Measurements from ENCODE around the gene MRTO4. TPM values are rescaled to one million over a fixed set of nuclear protein-coding genes. Genes with fewer than 3 reads are reported as not detected.
A peak's percentile ranks its signal among the peaks of the same experiment; 100 is the strongest.

The MRTO4 gene
- total and polyA plus RNA-seq, 9 of the 15 experiments (the other 6 are each of a cell fraction or from before 2014, with no cell fraction given) = 62.0 to 173 (median 146) TPM

DNA sequence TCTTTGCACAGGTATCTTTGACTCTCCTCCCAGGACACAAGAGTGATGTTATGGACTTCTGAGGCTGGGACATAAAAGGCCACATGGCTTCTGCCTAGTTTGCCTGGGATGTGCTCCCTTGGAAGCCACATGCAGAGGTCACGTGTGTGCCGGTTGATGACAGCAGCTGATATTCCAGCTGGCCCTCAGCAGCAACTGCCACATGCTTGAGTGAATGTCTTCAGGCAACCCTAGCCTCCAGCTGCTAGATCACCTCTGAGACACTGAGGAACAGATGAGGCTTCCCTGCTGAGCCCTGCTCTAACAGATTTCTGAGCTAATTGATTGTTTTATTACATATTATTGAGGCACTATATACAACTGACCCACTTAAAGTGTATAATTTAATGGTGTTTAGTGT, 48.6 kb downstream of the MRTO4 start (continued):
- peak; percentile 93 for TF ChIP-seq MGA (IDR thresholded peaks at IDR 0.05)
- TF ChIP-seq SRSF3 (IDR thresholded peaks at IDR 0.05; ENCODE audit: insufficient read depth, low read length) = no peak
- TF ChIP-seq U2AF2 (optimal IDR thresholded peaks at IDR 0.05; ENCODE audit: low read depth, low read length) = no peak
- peak; percentile 29; the same call in 1 of the 2 replicates for TF ChIP-seq TEAD4 (IDR thresholded peaks at IDR 0.05; ENCODE audit: low read length)
- TF ChIP-seq TEAD4 (CRISPR knock-in tag; IDR thresholded peaks at IDR 0.05; ENCODE audit: borderline replicate concordance) = no peak
- TF ChIP-seq HCFC1 (IDR thresholded peaks at IDR 0.05; ENCODE audit: low read depth, low read length) = no peak
- TF ChIP-seq SAFB (IDR thresholded peaks at IDR 0.05; ENCODE audit: borderline replicate concordance, low read depth, low read length) = no peak
- TF ChIP-seq MTA1 (IDR thresholded peaks at IDR 0.05; ENCODE audit: borderline replicate concordance) = no peak
- TF ChIP-seq SMAD2 (IDR thresholded peaks at IDR 0.05; ENCODE audit: low read depth, low read length) = no peak
- TF ChIP-seq, protein P1, sequence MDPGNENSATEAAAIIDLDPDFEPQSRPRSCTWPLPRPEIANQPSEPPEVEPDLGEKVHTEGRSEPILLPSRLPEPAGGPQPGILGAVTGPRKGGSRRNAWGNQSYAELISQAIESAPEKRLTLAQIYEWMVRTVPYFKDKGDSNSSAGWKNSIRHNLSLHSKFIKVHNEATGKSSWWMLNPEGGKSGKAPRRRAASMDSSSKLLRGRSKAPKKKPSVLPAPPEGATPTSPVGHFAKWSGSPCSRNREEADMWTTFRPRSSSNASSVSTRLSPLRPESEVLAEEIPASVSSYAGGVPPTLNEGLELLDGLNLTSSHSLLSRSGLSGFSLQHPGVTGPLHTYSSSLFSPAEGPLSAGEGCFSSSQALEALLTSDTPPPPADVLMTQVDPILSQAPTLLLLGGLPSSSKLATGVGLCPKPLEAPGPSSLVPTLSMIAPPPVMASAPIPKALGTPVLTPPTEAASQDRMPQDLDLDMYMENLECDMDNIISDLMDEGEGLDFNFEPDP (CRISPR knock-in tag; IDR thresholded peaks at IDR 0.05) = no peak
- TF ChIP-seq PHF20 (IDR thresholded peaks at IDR 0.05; ENCODE audit: partially characterized antibody) = no peak
- no peak for TF ChIP-seq RBM15 (IDR thresholded peaks at IDR 0.05; ENCODE audit: insufficient read depth, low read length)
- TF ChIP-seq E4F1 (CRISPR knock-in tag; IDR thresholded peaks at IDR 0.05; ENCODE audit: borderline replicate concordance) = no peak
- no peak for TF ChIP-seq FOXK1 (CRISPR knock-in tag; IDR thresholded peaks at IDR 0.05; ENCODE audit: borderline replicate concordance)

Measured in K562 (cell line).